Erythroblast (primary cell): ENCODE measurements around the gene RPL14.

Experiments used
- DNase-seq, 2 experiments: peaks; one replicate each; lab custom pipeline; 2025; lab: John Stamatoyannopoulos, UW
- GATA1 ChIP-seq: IDR thresholded peaks from 2 replicates; pipeline ENCODE4 v1.6.1; 2011; ENCODE audit warnings: low read depth, mild to moderate bottlenecking, control low read depth, low read length, moderate library complexity
- POLR2A ChIP-seq: IDR thresholded peaks from 2 replicates; pipeline ENCODE4 v1.6.1; 2011; ENCODE audit warnings: mild to moderate bottlenecking, low read length

The RPL14 gene

DNA sequence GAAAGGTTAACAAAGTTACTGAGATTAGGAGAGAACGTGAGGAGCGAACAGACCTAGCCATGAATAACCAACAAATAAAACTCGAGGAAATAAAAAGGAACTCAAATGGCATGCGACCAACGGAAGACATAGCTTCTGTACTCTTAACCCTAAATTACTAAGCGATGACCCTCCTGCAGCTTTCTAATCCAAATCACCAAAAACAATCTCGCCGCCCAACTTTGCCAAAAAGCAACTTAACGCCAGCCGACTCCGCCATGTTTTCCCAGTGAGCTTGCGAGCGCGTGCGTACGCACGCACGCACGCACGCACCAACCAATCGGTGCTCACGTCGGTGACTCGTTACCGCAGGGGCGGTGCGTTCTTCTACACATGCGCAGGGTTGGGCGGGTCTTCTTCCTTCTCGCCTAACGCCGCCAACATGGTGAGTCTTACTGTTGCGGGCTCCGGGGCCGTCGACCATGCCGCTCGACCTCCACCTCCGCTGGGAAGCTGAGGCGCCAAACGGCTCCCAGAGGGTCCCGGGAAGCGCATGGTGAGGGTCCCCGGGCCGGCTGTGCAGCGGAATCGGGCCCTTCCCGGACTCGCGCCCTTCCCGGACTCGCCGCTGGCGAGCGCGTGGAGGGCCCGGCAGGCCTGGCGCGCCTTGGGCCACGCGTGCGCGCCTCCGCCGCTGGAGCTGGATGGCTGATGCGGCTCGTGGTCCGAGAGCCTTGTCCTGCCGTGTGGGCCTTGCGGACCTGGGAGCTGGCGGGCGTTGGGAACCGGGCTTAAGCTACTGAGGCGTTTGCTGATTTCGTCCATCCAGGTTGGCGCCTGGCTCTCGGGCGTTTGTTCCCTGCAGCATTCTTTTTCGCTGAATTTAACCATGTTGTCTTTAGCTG lies at the start of gene RPL14:
TSS of gene RPL14 (plus strand) at position 400 of the 884 bp plus-strand sequence. CDS start at position 533, 133 bp downstream.
- peak; percentile 98 for DNase-seq
- peak; percentile 99 for TF ChIP-seq POLR2A
- no peak for TF ChIP-seq GATA1

DNA sequence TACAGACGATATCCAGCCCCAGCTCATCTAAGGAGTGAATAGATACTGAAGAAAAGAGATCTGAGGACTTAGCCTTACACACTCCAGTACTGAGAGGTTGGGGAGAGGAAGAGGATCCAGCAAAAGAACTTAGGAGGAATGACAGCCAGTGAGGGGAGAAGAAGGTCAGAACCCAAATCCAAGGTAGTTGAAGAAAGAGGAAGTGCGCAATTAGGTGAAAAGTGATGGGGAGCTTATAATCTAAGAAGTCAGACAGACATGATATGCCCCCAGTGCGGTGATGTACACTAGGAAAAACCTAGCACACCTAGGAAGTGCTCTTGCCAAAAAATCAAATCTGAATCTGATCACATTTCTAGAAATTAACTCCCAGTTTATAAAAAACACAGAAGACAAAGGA lies 49.5 kb upstream of the RPL14 start:
- TF ChIP-seq POLR2A (no peak), GATA1 (no peak)
- DNase-seq: no peak

DNA sequence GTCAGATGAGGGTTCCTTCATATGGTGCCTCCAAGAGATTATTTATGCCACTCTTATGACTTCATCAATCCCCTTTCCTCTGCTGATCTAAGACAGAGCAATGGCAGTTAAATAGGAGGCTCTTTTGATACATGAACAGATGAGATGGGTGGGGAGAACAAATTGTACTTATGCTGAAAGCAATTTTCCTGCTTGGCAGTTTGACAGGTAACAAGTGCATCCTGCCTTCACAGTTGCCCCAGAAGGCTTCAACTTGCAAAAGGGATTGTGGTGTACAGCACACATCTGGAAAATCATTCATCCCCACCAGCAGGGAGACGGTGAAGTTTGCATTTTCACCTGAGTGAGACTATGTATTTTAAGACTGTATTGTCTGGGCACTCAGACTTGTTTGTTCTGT lies 42.9 kb upstream of the RPL14 start:
- no peak for DNase-seq
- no peak for TF ChIP-seq POLR2A
- TF ChIP-seq GATA1: no peak

DNA sequence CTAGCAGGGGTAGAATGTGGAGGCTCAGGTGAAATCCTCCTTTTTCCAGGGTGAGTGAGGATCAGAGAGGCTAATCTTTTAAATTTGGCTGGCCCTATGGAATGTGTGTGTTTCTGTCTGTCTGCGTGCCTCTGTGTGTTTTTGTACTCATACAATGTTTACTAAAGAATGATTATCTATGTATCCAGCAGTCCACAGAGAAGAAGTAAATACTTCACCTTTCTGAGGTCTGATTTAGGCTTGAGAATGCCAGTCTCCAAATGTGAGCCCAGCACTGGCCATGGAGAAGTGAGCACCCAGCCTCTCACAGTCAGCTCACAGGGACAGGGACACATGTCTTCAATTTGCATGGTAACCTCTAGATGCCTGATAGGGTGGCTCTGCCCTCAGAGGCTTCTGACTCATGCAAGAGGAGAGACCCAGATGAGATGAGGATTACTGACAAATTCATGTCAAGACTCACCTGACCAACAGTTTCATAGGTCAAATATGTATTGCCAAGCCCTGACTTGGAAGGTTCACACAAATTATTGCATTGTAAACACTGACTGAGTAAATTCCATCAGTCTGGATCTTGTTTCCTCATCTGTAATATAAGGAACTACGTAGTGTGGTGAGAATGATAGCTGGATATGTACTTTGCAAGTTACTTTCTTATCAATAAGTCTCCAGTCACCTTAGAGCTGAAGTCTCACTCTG lies 39.1 kb upstream of the RPL14 start:
- TF ChIP-seq GATA1 (no peak), POLR2A (no peak)
- peak; percentile 48 to 61 for DNase-seq

DNA sequence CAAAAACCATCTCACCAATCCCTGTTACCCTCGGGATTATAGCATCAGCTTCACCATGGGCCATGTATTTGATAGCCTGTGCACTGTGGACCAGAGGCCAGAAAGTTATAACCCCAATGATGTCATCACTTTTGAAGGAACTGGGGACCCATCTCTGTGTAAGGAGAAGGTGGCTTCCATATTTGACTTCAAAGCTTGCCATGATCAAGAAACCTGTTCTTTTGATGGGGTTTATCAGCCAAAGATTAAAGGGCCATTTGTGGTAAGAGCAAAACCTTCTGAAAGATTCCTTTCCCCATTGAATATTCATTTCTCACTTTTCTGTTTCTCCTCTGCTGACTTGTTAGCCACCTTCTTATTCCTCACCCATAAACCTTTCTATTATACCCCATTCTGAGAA lies 34.3 kb upstream of the RPL14 start:
- no peak for DNase-seq
- TF ChIP-seq POLR2A (no peak), GATA1 (no peak)

DNA sequence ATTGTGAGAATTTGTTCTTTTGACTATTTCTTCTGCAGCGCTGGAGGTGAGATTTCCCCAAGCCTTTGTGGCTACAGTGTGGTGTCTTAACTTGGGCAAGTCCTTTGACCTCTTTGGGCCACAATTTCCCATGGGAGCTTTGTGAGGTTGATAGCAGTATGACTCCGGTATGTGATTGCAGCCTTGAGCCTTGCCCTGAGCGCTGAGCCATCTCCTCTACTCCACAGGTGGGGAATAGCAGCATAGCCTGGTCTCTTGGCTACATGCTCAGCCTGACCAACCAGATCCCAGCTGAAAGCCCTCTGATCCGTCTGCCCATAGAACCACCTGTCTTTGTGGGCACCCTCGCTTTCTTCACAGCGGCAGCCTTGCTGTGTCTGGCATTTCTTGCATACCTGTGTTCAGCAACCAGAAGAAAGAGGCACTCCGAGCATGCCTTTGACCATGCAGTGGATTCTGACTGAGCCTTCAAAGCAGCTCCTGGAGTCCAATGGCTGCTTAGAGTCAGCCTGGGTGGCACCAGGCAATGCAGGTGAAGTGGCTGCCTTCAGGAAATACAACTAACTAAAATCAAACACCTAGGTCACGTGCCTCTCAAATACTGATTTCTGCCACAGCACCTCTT lies 30.0 kb upstream of the RPL14 start:
- no peak for DNase-seq
- TF ChIP-seq GATA1 (no peak), POLR2A (no peak)

DNA sequence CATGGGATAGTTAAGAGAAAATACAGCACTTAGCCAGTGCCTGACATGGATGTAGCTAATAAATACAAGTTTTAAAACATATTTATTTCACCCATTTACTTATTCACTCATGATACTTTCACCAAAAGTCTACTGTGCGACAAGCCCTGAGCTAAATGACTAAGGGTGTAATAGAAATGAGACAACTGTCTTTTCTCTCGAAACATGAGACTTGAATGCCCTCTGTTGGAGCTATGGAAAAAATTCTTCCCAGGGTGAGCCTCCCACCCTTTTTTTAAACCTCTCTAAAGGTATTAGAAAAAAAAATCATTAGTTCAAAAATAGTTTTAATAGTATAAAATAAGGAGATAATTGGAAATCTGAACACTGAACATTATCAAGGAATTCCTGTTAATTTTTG lies 24.3 kb upstream of the RPL14 start:
- DNase-seq: peak in 1 of 2 experiments; percentile 12
- no peak for TF ChIP-seq GATA1
- TF ChIP-seq POLR2A: no peak

DNA sequence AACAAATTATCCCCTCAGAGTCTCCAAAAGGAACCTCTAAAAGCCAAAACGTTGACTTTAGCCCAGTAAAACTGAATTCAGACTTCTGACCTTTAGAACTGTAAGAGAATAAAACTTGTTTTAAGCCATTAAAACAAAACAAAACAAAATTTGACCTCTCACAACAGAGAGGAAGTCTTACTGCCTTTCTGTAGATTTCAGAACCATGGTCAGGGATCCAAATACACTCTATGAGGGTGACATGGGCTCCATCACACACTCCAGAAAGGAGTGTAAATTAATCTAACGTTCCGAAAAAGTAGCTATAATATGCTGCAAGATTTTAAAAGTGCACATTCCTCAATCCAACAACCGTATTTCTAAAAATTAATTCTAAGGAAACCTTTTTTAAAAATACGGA lies 19.2 kb upstream of the RPL14 start:
- no peak for DNase-seq
- TF ChIP-seq GATA1 (no peak), POLR2A (no peak)

DNA sequence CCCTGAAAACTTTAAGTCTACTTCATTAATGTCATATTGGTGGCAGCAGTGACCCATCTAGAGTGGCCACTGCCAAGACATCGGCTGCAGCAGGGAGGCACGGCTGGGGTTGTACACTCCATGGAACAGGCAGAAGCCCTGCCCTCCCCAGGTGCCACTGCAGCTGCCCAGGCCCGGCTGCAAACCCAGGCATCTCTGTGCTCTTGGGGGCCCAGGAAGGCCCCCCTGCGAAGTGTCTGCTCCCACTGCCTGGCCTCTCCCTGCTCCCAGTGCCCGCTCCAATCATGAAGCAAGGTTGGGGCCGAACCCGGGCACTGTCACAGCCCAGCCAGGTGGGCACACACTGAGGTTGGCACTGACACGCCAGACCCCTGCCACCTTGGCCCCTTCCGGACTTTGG lies 12.1 kb upstream of the RPL14 start:
- no peak for DNase-seq
- TF ChIP-seq POLR2A: no peak

DNA sequence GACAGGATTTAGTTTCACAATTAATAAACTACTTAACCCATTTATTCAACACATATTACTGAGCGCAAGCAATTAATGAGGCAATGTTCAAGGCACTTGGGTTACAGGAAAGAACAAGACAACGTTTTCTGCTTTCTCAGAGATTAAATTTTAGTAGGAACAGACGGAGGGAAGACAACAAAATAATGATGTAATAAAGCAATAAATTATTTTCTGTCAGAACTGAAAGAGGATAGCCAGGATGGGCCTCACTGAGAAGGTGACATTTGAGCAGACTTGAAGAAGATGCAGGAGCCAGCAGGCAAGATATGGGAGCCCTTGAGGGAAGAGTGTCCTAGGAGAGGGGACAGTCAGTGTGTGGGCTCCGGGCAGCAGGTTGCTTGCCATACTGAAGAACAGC lies 11.3 kb upstream of the RPL14 start:
- DNase-seq: no peak

DNA sequence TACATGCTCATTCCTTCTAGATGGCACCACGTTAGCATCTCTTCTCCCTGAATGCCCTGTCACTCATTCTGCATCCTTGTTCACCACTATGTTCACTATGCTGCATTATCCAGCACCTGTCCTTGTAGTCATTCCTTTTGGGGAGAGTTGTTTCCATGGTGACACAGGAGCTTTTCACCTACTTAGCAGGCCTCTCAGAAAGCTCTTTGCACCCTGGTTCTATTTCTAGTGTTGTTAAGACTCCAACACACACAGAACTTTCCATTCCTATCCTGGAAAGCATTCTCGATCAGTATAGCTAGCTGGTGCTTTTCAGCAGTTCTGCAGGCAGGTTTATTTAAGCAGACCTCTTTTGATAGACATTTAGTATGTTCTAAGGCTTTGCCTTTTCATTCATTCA lies 6.7 kb upstream of the RPL14 start:
- no peak for DNase-seq

More for the DNA sequence above, 11.3 kb upstream of the RPL14 start:
- TF ChIP-seq GATA1 (no peak), POLR2A (no peak)

DNA sequence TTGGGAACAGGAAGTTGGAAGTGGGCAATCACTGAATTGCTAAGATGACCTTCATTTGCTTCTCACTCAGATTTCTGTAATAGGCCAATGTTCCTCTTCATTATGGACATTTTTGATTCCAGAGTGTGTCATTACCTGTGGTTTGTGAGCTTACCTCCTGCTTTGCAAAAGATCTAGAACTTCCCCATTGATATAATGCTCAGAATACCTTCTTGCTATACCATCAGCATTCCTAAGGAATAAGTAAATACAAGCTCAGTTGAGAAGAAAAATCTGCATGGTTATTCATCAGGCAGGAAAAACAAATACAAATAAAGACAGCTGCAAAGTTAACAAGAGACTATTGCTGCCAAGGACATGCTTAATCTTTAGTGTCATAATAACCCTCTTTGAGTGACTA lies 5.6 kb upstream of the RPL14 start:
- TF ChIP-seq GATA1: no peak
- TF ChIP-seq POLR2A: no peak
- no peak for DNase-seq

More for the DNA sequence above, 6.7 kb upstream of the RPL14 start:
- TF ChIP-seq GATA1 (no peak), POLR2A (no peak)

DNA sequence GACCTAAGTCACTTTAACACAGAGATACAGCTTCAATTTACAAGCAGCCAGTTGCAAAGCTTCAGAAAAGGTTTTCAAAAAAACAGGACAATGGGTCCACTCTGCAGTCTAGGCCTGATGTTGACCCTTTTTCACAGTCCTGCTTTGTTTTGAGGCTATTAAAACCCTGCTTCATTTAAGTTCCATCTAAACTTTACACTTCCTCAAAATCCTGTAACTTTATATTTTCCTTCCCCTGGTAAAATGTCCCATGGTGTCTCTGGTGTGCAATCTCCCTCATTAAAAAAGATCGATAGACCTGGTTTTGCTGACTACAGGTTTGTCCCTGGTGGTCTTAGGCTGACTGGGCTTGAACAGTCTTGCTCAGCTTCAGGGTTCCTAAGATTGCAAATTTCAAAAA lies 5.1 kb upstream of the RPL14 start:
- DNase-seq: no peak
- no peak for TF ChIP-seq POLR2A
- TF ChIP-seq GATA1: no peak

DNA sequence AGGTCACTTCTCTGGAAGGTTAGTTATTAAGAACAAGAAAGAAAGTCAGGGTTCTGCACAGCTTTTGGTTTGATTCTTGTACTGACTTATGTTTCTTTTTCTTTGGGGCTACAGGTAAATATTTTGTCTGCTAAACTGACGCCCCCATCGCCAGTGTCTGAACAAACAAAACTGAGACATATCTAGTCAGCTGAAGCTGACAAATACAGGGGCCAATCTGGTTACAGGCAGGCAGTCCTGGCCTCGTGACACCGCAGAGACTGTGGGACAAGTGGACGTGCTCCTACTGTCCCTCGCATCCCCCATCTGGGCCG lies 4.6 kb upstream of the RPL14 start:
- no peak for DNase-seq
- TF ChIP-seq POLR2A (no peak), GATA1 (no peak)
